Activated B cell treated with CpG ODN at 0.5 μM for 24 hours (primary cell): Measurements from ENCODE around the gene RIN3. TPM values are rescaled to one million over a fixed set of nuclear protein-coding genes. Genes with fewer than 3 reads are reported as not detected.

Source experiments
- ATAC-seq: fragments of 200-7000 bp; cut with Tn5 transposase; one replicate; pipeline ENCODE4 v1.10.0; 2021; ENCODE audit warnings: low read depth, mild to moderate bottlenecking, moderate library complexity
- CTCF ChIA-PET: fragments of 350-600 bp; sonication (Branson Sonifier 250); formaldehyde crosslinking; loops from one replicate; lab custom pipeline; 2021; ENCODE audit warnings: antibody characterized with exemption; lab: Charles Lee
- POLR2A ChIA-PET: fragments of 350-600 bp; sonication (Branson Sonifier 250); formaldehyde crosslinking; loops from one replicate; lab custom pipeline; 2021; ENCODE audit warnings: antibody characterized with exemption; lab: Charles Lee
- DNase-seq: peaks from one replicate; pipeline ENCODE4 v3.0.0; 2022
- H3K27ac Mint-ChIP-seq: one replicate; pipeline ENCODE4 v1.8.0; 2020; ENCODE audit warnings: mixed read lengths
- H3K27me3 Mint-ChIP-seq: one replicate; pipeline ENCODE4 v1.8.0; 2021; ENCODE audit warnings: mixed read lengths
- H3K36me3 Mint-ChIP-seq: one replicate; pipeline ENCODE4 v1.8.0; 2021; ENCODE audit warnings: low read depth, mixed read lengths
- H3K4me1 Mint-ChIP-seq: one replicate; pipeline ENCODE4 v1.8.0; 2021; ENCODE audit warnings: mixed read lengths
- H3K4me3 Mint-ChIP-seq: one replicate; pipeline ENCODE4 v1.8.0; 2020; ENCODE audit warnings: mild to moderate bottlenecking, mixed read lengths
- H3K9me3 Mint-ChIP-seq: one replicate; pipeline ENCODE4 v1.8.0; 2020; ENCODE audit warnings: mixed read lengths
- intact Hi-C: fragments of 100-400 bp; cut with micrococcal nuclease; formaldehyde crosslinking; loops from one replicate; pipeline ENCODE4 v1.15.1; 2024
- total RNA-seq: library from RNA; stranded (reverse); gene quantifications from 2 replicates; pipeline ENCODE4 v1.2.3, GENCODE V29; 2022
- TF ChIP-seq, protein P1 (sequence below): fragments of 200-600 bp; IDR thresholded peaks from one replicate; pipeline ENCODE4 v1.8.0; 2022; ENCODE audit warnings: antibody characterized with exemption, mild to moderate bottlenecking

The RIN3 gene, protein sequence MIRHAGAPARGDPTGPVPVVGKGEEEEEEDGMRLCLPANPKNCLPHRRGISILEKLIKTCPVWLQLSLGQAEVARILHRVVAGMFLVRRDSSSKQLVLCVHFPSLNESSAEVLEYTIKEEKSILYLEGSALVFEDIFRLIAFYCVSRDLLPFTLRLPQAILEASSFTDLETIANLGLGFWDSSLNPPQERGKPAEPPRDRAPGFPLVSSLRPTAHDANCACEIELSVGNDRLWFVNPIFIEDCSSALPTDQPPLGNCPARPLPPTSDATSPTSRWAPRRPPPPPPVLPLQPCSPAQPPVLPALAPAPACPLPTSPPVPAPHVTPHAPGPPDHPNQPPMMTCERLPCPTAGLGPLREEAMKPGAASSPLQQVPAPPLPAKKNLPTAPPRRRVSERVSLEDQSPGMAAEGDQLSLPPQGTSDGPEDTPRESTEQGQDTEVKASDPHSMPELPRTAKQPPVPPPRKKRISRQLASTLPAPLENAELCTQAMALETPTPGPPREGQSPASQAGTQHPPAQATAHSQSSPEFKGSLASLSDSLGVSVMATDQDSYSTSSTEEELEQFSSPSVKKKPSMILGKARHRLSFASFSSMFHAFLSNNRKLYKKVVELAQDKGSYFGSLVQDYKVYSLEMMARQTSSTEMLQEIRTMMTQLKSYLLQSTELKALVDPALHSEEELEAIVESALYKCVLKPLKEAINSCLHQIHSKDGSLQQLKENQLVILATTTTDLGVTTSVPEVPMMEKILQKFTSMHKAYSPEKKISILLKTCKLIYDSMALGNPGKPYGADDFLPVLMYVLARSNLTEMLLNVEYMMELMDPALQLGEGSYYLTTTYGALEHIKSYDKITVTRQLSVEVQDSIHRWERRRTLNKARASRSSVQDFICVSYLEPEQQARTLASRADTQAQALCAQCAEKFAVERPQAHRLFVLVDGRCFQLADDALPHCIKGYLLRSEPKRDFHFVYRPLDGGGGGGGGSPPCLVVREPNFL
- total RNA-seq = 61.3 and 62.6 TPM in 2 replicates

DNA sequence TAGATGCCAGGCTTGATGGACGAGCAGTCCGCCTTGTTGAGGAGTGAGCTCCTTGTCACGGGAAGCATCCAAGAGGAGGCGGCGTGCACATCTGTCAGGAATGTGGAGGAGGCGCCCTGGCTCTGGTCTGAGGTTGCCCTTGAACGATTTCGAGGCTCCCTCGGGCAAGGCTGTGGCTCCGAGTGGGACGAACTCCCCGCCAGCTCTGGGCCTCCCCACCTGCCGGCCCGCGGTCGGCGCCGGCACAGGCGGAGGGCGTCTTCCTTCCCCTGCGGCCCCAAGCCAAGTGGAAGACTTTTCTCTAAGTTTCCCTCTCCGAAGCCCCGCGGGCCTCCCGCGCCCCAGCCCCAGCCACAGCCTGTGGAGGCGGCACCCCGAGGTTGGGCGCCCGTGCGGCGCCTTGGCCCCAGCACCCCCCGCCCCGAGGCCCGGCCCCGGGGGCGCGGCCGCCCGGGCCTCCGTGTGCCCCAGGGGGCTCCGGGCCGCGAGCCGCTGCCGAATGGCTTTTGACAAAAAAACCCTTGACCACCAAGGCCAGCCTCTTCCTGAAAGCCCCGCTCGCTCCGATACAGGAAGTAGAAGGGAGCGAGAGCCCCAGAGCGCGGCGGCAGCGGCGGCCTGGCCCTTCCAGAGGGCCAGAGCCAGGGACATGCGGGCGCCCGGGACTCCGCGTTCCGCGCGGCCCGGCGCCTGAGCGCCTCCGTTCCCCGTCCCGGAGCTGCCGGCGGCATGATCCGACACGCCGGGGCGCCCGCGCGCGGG lies at the start of gene RIN3:
TSS of gene RIN3 (plus strand) at position 578 of the 762 bp plus-strand sequence. CDS start at position 730, 152 bp downstream.
- intact Hi-C loops = loop anchor here (1.0 to 5.0 kb wide), 3 partner anchors 18 to 64 kb away; no protein-coding TSS in a partner anchor
- Mint-ChIP-seq H3K27me3 (no peaks in the 10 kb centered on the region), H3K4me3 (peak within 1 kb of the TSS; percentile 80), H3K9me3 (no peaks in the 10 kb centered on the region), H3K27ac (peak within 1 kb of the TSS; percentile 41), H3K4me1 (peaks cover 44% of the 10 kb centered on the region), H3K36me3 (no peaks in the 10 kb centered on the region)
- DNase-seq (peak; percentile 61), ATAC-seq (peak; percentile 67)
- TF ChIP-seq, protein P1, sequence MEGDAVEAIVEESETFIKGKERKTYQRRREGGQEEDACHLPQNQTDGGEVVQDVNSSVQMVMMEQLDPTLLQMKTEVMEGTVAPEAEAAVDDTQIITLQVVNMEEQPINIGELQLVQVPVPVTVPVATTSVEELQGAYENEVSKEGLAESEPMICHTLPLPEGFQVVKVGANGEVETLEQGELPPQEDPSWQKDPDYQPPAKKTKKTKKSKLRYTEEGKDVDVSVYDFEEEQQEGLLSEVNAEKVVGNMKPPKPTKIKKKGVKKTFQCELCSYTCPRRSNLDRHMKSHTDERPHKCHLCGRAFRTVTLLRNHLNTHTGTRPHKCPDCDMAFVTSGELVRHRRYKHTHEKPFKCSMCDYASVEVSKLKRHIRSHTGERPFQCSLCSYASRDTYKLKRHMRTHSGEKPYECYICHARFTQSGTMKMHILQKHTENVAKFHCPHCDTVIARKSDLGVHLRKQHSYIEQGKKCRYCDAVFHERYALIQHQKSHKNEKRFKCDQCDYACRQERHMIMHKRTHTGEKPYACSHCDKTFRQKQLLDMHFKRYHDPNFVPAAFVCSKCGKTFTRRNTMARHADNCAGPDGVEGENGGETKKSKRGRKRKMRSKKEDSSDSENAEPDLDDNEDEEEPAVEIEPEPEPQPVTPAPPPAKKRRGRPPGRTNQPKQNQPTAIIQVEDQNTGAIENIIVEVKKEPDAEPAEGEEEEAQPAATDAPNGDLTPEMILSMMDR = no peak
- POLR2A ChIA-PET = interaction anchor here (0.7 to 1.7 kb wide), 4 partner anchors 18 to 138 kb away, joined by 3 to 5 read pairs (median 3); no protein-coding TSS in a partner anchor
- CTCF ChIA-PET = no interaction called here

DNA sequence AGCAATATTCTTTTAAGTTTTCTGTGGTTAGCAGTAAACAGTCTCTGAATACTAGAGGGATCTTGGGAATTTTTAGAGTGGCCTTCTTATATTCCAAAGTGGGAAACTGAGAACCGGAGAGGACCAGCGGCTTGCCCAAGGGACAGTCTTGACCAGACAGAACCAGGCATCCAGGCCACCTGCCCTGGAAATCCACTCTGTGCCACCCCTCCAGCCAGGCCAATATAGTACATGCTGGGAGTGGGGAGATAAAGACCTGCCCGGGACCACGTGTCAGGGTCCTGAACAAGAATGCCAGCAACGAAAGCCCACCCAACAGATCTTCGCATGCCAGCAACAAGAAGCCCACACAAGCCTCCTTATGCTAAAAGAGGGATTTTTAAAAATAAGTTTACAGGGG lies 49.4 kb upstream of the RIN3 start:
- H3K27ac Mint-ChIP-seq = no peak overlapping the region
- H3K9me3 Mint-ChIP-seq = peaks cover 7% of the 10 kb centered on the region
- no peak for DNase-seq

DNA sequence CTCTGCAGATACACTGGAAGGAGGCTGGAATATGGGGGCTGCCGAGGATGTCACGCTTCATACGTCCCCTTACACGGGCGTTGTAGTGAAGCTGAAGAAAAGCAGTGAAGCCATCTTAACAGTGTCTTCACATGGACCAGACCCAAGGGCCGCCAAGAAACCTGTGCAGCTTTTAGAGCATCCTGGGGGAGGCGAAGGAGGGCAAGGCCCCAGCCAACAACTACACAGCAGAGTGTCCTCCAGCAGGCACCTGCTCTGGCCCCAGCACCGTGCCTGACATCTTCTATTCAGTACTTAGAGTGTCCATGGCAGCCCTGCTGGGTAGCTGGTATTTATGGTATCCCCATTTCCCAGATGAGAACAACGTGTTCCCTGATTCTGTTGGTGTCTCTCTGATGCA lies 48.9 kb upstream of the RIN3 start:
- H3K9me3 Mint-ChIP-seq = peaks cover 7% of the 10 kb centered on the region
- intact Hi-C loops = no loop called here
- CTCF ChIA-PET = no interaction called here
- no peak overlapping the region for H3K4me3 Mint-ChIP-seq
- peaks cover 2% of the 10 kb centered on the region for H3K36me3 Mint-ChIP-seq
- TF ChIP-seq, protein P1 = no peak
- peaks cover 7% of the 10 kb centered on the region for H3K4me1 Mint-ChIP-seq
- ATAC-seq (no peak), DNase-seq (no peak)
- H3K27ac Mint-ChIP-seq = no peak overlapping the region
- H3K27me3 Mint-ChIP-seq = peaks cover 12% of the 10 kb centered on the region
- POLR2A ChIA-PET = no interaction called here

More for the DNA sequence above, 49.4 kb upstream of the RIN3 start:
- no peak overlapping the region for H3K4me3 Mint-ChIP-seq
- intact Hi-C loops = no loop called here
- TF ChIP-seq, protein P1 = no peak
- H3K27me3 Mint-ChIP-seq = peaks cover 13% of the 10 kb centered on the region
- CTCF ChIA-PET = no interaction called here
- H3K36me3 Mint-ChIP-seq = peaks cover 2% of the 10 kb centered on the region
- POLR2A ChIA-PET = no interaction called here
- H3K4me1 Mint-ChIP-seq = peaks cover 7% of the 10 kb centered on the region
- no peak for ATAC-seq

DNA sequence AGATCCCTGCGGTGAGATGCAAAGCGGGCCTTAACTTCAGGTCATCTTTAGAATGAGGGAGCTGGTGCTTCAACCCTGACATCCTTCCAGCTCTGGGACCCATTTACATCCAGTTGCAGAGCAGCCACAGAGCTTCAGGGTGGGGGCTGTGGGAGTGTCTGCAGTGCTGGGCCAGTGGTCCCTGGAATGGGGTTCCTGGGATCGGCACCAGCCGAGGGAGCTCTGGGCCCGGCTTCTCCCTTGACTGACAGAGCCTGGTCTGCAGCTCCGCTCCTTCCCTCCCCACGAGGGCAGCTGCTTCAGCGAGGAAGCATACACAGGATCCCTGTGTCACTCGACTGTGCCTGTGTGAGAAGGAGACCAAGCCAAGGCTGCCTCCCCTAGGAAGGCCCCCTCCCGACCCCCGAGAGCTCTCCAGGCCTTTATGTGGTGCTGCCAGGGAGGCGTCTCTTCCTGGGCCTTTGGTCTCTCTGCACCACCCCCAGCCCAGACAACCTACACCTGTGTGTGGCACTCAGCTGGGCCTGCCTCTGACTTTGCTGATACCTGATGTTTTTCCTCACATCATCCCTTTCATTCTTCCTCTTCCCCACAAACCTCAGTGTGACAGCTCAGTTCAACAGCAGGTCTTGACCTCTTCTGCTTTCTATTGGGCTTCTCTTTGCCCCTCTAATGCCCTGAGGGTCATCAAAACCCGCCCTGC lies 48.1 kb upstream of the RIN3 start:
- ATAC-seq (no peak), DNase-seq (no peak)
- H3K36me3 Mint-ChIP-seq = peaks cover 2% of the 10 kb centered on the region
- CTCF ChIA-PET = interaction anchor here (0.7 kb wide), 1 partner anchor 17 kb away, joined by 3 read pairs; no protein-coding TSS in a partner anchor
- intact Hi-C loops = no loop called here
- no peak overlapping the region for H3K27ac Mint-ChIP-seq
- POLR2A ChIA-PET = no interaction called here
- peaks cover 7% of the 10 kb centered on the region for H3K4me1 Mint-ChIP-seq
- no peak overlapping the region for H3K4me3 Mint-ChIP-seq
- H3K9me3 Mint-ChIP-seq = peaks cover 7% of the 10 kb centered on the region
- TF ChIP-seq, protein P1 = no peak
- H3K27me3 Mint-ChIP-seq = peaks cover 8% of the 10 kb centered on the region
